ENCODE measurements around the gene SRPRA.

The SRPRA gene

DNA sequence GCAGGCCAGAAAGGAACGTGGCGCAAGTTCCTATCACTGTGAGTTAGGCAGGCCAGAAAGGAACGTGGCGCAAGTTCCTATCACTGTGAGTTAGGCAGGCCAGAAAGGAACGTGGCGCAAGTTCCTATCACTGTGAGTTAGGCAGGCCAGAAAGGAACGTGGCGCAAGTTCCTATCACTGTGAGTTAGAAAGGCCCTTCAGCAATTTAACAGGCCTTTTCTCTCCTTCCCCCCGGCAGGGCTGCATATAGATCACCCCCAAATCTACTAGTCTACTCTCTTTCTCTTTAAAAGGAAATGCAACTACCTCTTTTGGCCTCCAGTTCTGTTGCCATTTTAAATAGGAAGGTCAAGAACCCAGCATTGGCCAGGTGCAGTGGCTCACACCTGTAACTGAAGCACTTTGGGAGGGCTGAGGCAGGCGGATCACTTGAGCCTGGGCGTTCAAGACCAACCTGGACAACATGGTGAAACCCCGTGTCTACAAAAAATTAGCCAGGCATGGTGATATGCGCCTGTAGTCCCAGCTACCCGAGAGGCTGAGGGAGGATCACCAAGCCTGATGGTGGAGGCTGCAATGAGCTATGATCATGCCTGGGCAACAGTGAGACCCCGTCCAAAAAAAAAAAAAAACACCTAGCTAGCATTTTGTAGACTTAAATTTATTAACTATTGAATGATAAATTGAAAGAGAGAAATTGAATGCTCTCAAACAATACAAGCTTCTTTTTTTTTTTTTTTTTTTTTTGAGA, 42.2 kb downstream of the SRPRA start:
- no peak for DNase-seq

DNA sequence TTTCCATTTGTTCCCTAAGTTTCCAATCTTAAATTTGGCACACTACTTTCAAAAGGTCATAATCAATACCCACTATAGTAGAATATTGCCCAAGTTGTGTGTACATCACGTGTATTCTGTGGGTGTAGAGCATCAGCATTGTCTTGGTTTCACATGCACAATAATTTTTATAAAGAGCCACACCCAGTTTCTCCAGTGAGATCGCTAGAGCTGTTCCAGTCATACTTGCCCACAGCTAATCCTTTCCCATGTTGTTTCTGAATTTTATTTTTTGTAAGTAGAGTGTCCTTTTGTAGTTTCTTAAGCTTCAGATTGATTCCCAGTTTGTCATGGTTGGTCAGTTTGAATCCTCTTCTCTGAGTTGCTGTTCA, 43.4 kb downstream of the SRPRA start:
- no peak for DNase-seq

GRCh38 chr11:126224647-126225294, 43.9 kb downstream of the SRPRA start:
- DNase-seq, result no peak

GRCh38 chr11:126219547-126219946, 49.1 kb downstream of the SRPRA start:
- no peak for DNase-seq

- no peak for DNase-seq
Measured at GRCh38 chr11:126217491-126217890, 51.2 kb downstream of the SRPRA start.

DNA sequence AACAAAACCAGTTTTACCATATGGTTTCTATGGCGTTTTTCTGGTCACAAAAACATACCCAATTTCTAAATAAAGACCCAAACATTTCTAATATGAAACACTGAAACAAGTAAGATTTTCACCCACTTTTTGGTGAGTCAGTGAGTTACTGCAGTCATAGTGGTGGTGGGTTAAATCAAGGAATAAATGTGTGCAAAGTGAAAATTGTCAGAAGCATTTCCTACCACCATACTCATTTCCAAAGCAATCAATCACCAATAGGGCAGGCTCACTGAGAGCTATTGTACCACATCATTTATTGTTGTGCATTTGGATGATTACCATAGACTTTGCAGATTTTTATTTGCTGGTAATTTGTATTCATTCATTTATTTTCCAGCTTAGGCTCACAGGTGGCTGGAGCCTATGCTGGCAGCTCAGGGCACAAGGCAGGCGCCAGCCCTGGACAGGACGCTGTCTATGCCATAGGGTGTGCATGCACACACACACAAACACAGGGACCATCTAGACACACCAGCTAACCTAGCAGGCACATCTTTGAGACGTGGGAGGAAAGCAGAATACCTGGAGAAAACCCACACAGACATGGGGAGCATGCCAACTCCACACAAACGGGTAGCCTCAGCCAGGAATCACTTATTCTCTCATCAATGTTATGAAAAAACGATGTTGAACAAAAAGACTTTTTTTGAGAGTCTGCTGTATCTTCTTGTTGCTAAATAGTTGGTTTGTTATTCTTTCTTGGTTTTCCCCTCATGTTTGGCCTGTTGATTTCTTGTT, 52.0 kb downstream of the SRPRA start:
- no peak for DNase-seq

- no peak for DNase-seq
Measured at GRCh38 chr11:126214841-126215240, 53.9 kb downstream of the SRPRA start.

GRCh38 chr11:126214441-126214840, 54.3 kb downstream of the SRPRA start:
- DNase-seq, result no peak
